Panc1 (cell line): ENCODE results near the gene ZNHIT3. TPM values are rescaled to one million over a fixed set of nuclear protein-coding genes. Genes with fewer than 3 reads are reported as not detected.

Experiments used
- ATAC-seq: fragments of 200-7000 bp; cut with Tn5 transposase; 2 replicates; pipeline ENCODE4 v1.9.1; 2020; ENCODE audit warnings: mild to moderate bottlenecking, moderate library complexity
- BruUV-seq: library from RNA; stranded (reverse); fragments of 400-500 nt; replicated peaks from 2 replicates; lab custom pipeline; 2021; lab: Mats Ljungman, UMichigan
- CTCF ChIA-PET: fragments of 300-600 bp; sonication (Branson Sonifier 250); formaldehyde crosslinking; loops from one replicate; lab custom pipeline; 2022; ENCODE audit warnings: antibody characterized with exemption; lab: Charles Lee
- POLR2A ChIA-PET: fragments of 300-600 bp; sonication (Branson Sonifier 250); formaldehyde crosslinking; loops from one replicate; lab custom pipeline; 2022; ENCODE audit warnings: antibody characterized with exemption; lab: Charles Lee
- DNase-seq: peaks from one replicate; pipeline ENCODE4 v3.0.0-alpha.2; 2010; ENCODE audit warnings: low read depth, low spot score
- H3K27ac ChIP-seq: 2 replicates; pipeline ENCODE4 v1.5.1; 2011; ENCODE audit warnings: mild to moderate bottlenecking, low read length, inconsistent platforms
- H3K27me3 ChIP-seq: fragments of 200-500 bp; sonication (Bioruptor generic); 2 replicates; pipeline ENCODE4 v1.6.0; 2014; ENCODE audit warnings: low read length, inconsistent platforms; ENCODE audit not compliant: control insufficient read depth, insufficient read depth
- H3K36me3 ChIP-seq: fragments of 200-500 bp; sonication (Bioruptor generic); 2 replicates; pipeline ENCODE4 v1.5.1; 2014; ENCODE audit warnings: inconsistent platforms, mild to moderate bottlenecking, low read length, moderate library complexity; ENCODE audit not compliant: control insufficient read depth, insufficient read depth
- H3K4me1 ChIP-seq: 2 replicates; pipeline ENCODE4 v1.5.1; 2011; ENCODE audit warnings: inconsistent platforms, mild to moderate bottlenecking, low read length, moderate library complexity; ENCODE audit not compliant: control insufficient read depth, insufficient read depth
- H3K4me3 ChIP-seq, 2 experiments: 2 replicates each; pipeline ENCODE4 v1.5.1; 2011 to 2012; ENCODE audit warnings: low read depth in 2 of 2, low read length in 2 of 2, mild to moderate bottlenecking in 2 of 2, inconsistent platforms in 1 of 2, moderate library complexity in 1 of 2
- H3K9me3 ChIP-seq: fragments of 200-500 bp; sonication (Bioruptor generic); 2 replicates; pipeline ENCODE4 v1.5.1; 2014; ENCODE audit warnings: low read depth, mild to moderate bottlenecking, inconsistent platforms, low read length, moderate library complexity; ENCODE audit not compliant: control insufficient read depth, insufficient read depth
- POLR2AphosphoS5 ChIP-seq: IDR thresholded peaks from 2 replicates; pipeline ENCODE4 v1.6.1; 2012; ENCODE audit warnings: mild to moderate bottlenecking, low read depth, low read length, moderate library complexity
- REST ChIP-seq, 2 experiments: IDR thresholded peaks; 2 replicates each; pipeline ENCODE4 v1.6.1; 2011 to 2012; ENCODE audit warnings: low read depth in 2 of 2, control low read depth in 1 of 2, low read length in 1 of 2, mild to moderate bottlenecking in 1 of 2, moderate library complexity in 1 of 2; ENCODE audit not compliant: insufficient read depth in 1 of 2
- SIN3A ChIP-seq: IDR thresholded peaks from 2 replicates; pipeline ENCODE4 v1.6.1; 2012; ENCODE audit warnings: low read depth, mild to moderate bottlenecking, low read length, moderate library complexity, borderline replicate concordance; ENCODE audit not compliant: insufficient read depth
- TCF7L2 ChIP-seq: IDR thresholded peaks from 2 replicates; pipeline ENCODE4 v1.6.1; 2011; ENCODE audit warnings: mild to moderate bottlenecking, low read depth, low read length, inconsistent platforms
- in situ Hi-C: cut with HindIII; loops from 2 replicates; pipeline ENCODE4 v1.10.0; 2016; ENCODE audit warnings: low sequenced_read_pairs, low pct_unique_long_range_greater_than_20kb
- intact Hi-C: fragments of 100-400 bp; cut with micrococcal nuclease; formaldehyde crosslinking; loops from one replicate; pipeline ENCODE4 v1.10.0; 2022; ENCODE audit not compliant: unreplicated experiment
- total RNA-seq: library from RNA; stranded (reverse); gene quantifications from one replicate; pipeline ENCODE4 v1.2.1, GENCODE V29; 2021; ENCODE audit not compliant: unreplicated experiment
- TF ChIP-seq, protein P1 (sequence below): fragments of 450-650 bp; IDR thresholded peaks from 2 replicates; pipeline ENCODE4 v1.5.1; 2017; ENCODE audit warnings: mild to moderate bottlenecking

ZNHIT3 gene
- total RNA-seq, 1 experiment from 2014 or later = 16.8 TPM

DNA sequence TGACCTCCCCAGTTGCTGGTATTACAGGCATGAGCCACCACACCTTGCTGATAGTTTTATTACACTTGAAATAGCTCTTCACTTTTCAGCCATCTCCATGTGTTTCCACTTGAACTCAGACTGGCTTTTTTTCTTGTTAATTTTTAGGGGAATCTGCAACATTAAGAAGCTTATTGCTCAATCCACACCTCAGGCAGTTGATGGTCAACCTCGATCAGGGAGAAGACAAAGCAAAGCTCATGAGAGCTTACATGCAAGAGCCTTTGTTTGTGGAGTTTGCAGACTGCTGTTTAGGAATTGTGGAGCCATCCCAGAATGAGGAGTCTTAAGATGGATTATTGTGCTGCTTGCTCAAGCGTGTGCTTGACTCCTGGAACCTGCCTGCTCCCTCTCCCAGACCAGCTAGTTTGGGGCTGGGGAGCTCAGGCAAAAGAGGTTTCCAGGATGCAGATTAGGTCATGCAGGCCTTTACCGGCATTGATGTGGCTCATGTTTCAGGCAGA lies 8.6 kb downstream of the ZNHIT3 start:
- intact Hi-C loops = no loop called here
- POLR2A ChIA-PET = interaction anchor here (0.6 kb wide), 1 partner anchor 369 kb away, joined by 3 read pairs; no protein-coding TSS in a partner anchor

DNA sequence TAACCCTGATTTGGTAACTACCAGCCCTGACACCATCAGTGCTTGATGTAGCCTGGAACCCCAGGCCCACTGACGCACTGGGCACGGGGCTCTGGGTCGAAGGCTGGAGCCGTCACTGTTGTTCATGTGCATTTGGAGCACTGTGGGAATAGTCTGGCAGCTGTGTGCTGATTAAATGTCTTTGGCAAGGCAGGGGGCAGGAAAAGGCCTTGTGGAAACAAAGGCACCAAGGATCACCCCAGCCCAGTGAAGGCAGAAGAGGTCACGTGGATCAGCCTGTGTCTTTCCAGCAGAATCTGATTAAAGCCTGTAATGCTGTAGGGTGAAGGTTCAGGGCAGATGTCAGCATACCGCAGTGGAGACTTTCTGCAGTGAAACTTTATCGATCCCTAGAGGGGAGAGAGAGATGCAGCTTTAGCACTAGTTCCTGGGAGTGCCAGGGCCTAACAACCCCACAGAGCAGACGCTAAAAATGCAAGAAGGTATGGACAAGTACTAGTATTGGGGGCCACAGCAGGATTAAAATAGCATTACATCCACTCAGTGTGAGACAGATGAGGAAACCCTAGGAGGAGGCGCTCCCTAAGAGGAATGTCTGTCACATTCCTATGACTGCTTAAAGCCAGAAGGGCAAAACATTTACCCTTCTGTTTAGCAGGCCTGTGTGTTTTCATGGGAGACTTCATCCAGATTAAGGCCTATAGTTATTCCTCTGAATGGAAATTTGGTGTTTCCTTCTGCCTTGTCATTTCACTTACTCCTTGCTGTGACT lies 9.7 kb downstream of the ZNHIT3 start:
- intact Hi-C loops = no loop called here
- H3K36me3 ChIP-seq = peaks cover 17% of the 10 kb centered on the region

More for the DNA sequence above, 8.6 kb downstream of the ZNHIT3 start:
- H3K9me3 ChIP-seq = no peaks in the 10 kb centered on the region
- CTCF ChIA-PET = no interaction called here
- no TSS peak for BruUV-seq
- H3K27ac ChIP-seq = no peak overlapping the region
- H3K4me3 ChIP-seq = no peak overlapping the region
- in situ Hi-C loops = no loop called here
- no peaks in the 10 kb centered on the region for H3K27me3 ChIP-seq
- peaks cover 17% of the 10 kb centered on the region for H3K36me3 ChIP-seq
- no peaks in the 10 kb centered on the region for H3K4me1 ChIP-seq
- DNase-seq (no peak), ATAC-seq (no peak)
- TF ChIP-seq SIN3A (no peak), TCF7L2 (no peak), POLR2AphosphoS5 (no peak), REST (IDR thresholded peaks at IDR 0.05; ENCODE audit: insufficient read depth in 1 of 2, low read depth in 2 of 2, low read length in 1 of 2) (no peak)
- TF ChIP-seq, protein P1, sequence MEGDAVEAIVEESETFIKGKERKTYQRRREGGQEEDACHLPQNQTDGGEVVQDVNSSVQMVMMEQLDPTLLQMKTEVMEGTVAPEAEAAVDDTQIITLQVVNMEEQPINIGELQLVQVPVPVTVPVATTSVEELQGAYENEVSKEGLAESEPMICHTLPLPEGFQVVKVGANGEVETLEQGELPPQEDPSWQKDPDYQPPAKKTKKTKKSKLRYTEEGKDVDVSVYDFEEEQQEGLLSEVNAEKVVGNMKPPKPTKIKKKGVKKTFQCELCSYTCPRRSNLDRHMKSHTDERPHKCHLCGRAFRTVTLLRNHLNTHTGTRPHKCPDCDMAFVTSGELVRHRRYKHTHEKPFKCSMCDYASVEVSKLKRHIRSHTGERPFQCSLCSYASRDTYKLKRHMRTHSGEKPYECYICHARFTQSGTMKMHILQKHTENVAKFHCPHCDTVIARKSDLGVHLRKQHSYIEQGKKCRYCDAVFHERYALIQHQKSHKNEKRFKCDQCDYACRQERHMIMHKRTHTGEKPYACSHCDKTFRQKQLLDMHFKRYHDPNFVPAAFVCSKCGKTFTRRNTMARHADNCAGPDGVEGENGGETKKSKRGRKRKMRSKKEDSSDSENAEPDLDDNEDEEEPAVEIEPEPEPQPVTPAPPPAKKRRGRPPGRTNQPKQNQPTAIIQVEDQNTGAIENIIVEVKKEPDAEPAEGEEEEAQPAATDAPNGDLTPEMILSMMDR = no peak

More for the DNA sequence above, 9.7 kb downstream of the ZNHIT3 start:
- no TSS peak for BruUV-seq
- ATAC-seq (no peak), DNase-seq (no peak)
- H3K9me3 ChIP-seq = no peaks in the 10 kb centered on the region
- no peaks in the 10 kb centered on the region for H3K4me1 ChIP-seq
- H3K4me3 ChIP-seq = no peak overlapping the region
- in situ Hi-C loops = no loop called here
- ChIA-PET POLR2A (no interaction called here), CTCF (no interaction called here)
- H3K27ac ChIP-seq = no peak overlapping the region
- TF ChIP-seq POLR2AphosphoS5 = no peak
- TF ChIP-seq TCF7L2 = no peak
- no peak for TF ChIP-seq REST (IDR thresholded peaks at IDR 0.05; ENCODE audit: insufficient read depth in 1 of 2, low read depth in 2 of 2, low read length in 1 of 2)
- TF ChIP-seq, protein P1 = no peak
- TF ChIP-seq SIN3A = no peak
- H3K27me3 ChIP-seq = no peaks in the 10 kb centered on the region
